HEK293 (cell line): ENCODE results near the gene HBP1.

Source experiments
- BCL11A ChIP-seq: fragments of 450-650 bp; formaldehyde crosslinking; IDR thresholded peaks from 2 replicates; pipeline ENCODE4 v1.5.1; 2016; ENCODE audit warnings: low read depth, missing biosample characterization, missing genetic modification characterization
- EGR2 ChIP-seq: fragments of 450-650 bp; formaldehyde crosslinking; IDR thresholded peaks from 2 replicates; pipeline ENCODE4 v1.5.1; 2016; ENCODE audit warnings: low read depth, missing biosample characterization, missing genetic modification characterization
- GLI2 ChIP-seq: fragments of 450-650 bp; formaldehyde crosslinking; IDR thresholded peaks from 2 replicates; pipeline ENCODE4; 2017; ENCODE audit warnings: missing biosample characterization, missing genetic modification characterization, low read depth, borderline replicate concordance
- GLI4 ChIP-seq: fragments of 450-650 bp; formaldehyde crosslinking; IDR thresholded peaks from 2 replicates; pipeline ENCODE4 v1.5.1; 2016; ENCODE audit warnings: missing biosample characterization, missing genetic modification characterization
- IKZF3 ChIP-seq: fragments of 450-650 bp; IDR thresholded peaks from 2 replicates; pipeline ENCODE4 v1.5.0; 2018; ENCODE audit warnings: missing biosample characterization, mild to moderate bottlenecking, missing genetic modification characterization, moderate library complexity
- KLF16 ChIP-seq: fragments of 450-650 bp; formaldehyde crosslinking; IDR thresholded peaks from 2 replicates; pipeline ENCODE4 v1.5.1; 2017; ENCODE audit warnings: missing biosample characterization, missing genetic modification characterization
- MZF1 ChIP-seq: fragments of 450-650 bp; formaldehyde crosslinking; IDR thresholded peaks from 2 replicates; pipeline ENCODE4 v1.5.1; 2017; ENCODE audit warnings: missing biosample characterization, missing genetic modification characterization, borderline replicate concordance
- SCRT1 ChIP-seq: fragments of 450-650 bp; formaldehyde crosslinking; IDR thresholded peaks from 2 replicates; pipeline ENCODE4 v1.5.1; 2016; ENCODE audit warnings: missing biosample characterization, missing genetic modification characterization, borderline replicate concordance
- SP2 ChIP-seq: fragments of 450-650 bp; formaldehyde crosslinking; IDR thresholded peaks from 2 replicates; pipeline ENCODE4 v1.5.1; 2016; ENCODE audit warnings: missing biosample characterization, missing genetic modification characterization
- ZBTB1 ChIP-seq: fragments of 450-650 bp; formaldehyde crosslinking; IDR thresholded peaks from 2 replicates; pipeline ENCODE4 v1.5.1; 2016; ENCODE audit warnings: missing biosample characterization, missing genetic modification characterization
- ZEB2 ChIP-seq: fragments of 450-650 bp; formaldehyde crosslinking; IDR thresholded peaks from 2 replicates; pipeline ENCODE4 v1.5.1; 2016; ENCODE audit warnings: missing biosample characterization, missing genetic modification characterization
- ZFP69B ChIP-seq: fragments of 450-650 bp; formaldehyde crosslinking; IDR thresholded peaks from 2 replicates; pipeline ENCODE4 v1.5.1; 2016; ENCODE audit warnings: missing biosample characterization, missing genetic modification characterization
- ZIC2 ChIP-seq: fragments of 450-650 bp; formaldehyde crosslinking; IDR thresholded peaks from 2 replicates; pipeline ENCODE4 v1.5.1; 2016; ENCODE audit warnings: missing biosample characterization, missing genetic modification characterization
- ZNF10 ChIP-seq: fragments of 450-650 bp; formaldehyde crosslinking; IDR thresholded peaks from 2 replicates; pipeline ENCODE4 v1.5.1; 2017; ENCODE audit warnings: missing biosample characterization, missing genetic modification characterization
- ZNF394 ChIP-seq: fragments of 450-650 bp; formaldehyde crosslinking; IDR thresholded peaks from 2 replicates; pipeline ENCODE4 v1.5.1; 2016; ENCODE audit warnings: missing biosample characterization, missing genetic modification characterization, mild to moderate bottlenecking, moderate library complexity, borderline replicate concordance
- ZNF501 ChIP-seq: fragments of 450-650 bp; formaldehyde crosslinking; IDR thresholded peaks from 2 replicates; pipeline ENCODE4 v1.5.1; 2016; ENCODE audit warnings: missing biosample characterization, missing genetic modification characterization
- ZNF549 ChIP-seq: fragments of 450-650 bp; IDR thresholded peaks from 2 replicates; pipeline ENCODE4 v1.5.1; 2018; ENCODE audit warnings: missing biosample characterization, missing genetic modification characterization, mild to moderate bottlenecking, inconsistent platforms, moderate library complexity
- TF ChIP-seq, protein P1 (sequence below): IDR thresholded peaks from 2 replicates; pipeline ENCODE4 v1.6.1; 2011; ENCODE audit warnings: mild to moderate bottlenecking, low read depth, low read length, borderline replicate concordance
- TF ChIP-seq, protein P2 (sequence below): fragments of 450-650 bp; formaldehyde crosslinking; IDR thresholded peaks from 2 replicates; pipeline ENCODE4 v1.5.1; 2016; ENCODE audit warnings: missing biosample characterization, missing genetic modification characterization
- TF ChIP-seq, protein P3 (sequence below): fragments of 450-650 bp; formaldehyde crosslinking; IDR thresholded peaks from 2 replicates; pipeline ENCODE4 v1.5.1; 2016; ENCODE audit warnings: missing biosample characterization, missing genetic modification characterization
- TF ChIP-seq, protein P4 (sequence below): fragments of 450-650 bp; formaldehyde crosslinking; IDR thresholded peaks from 2 replicates; pipeline ENCODE4 v1.5.1; 2017; ENCODE audit warnings: missing biosample characterization, missing genetic modification characterization
- TF ChIP-seq, protein P5 (sequence below): fragments of 450-650 bp; formaldehyde crosslinking; IDR thresholded peaks from 2 replicates; pipeline ENCODE4 v1.5.1; 2017; ENCODE audit warnings: missing biosample characterization, missing genetic modification characterization
- TF ChIP-seq, protein P6 (sequence below): fragments of 450-650 bp; formaldehyde crosslinking; IDR thresholded peaks from 2 replicates; pipeline ENCODE4 v1.5.1; 2016; ENCODE audit warnings: missing biosample characterization, missing genetic modification characterization

The HBP1 gene

DNA sequence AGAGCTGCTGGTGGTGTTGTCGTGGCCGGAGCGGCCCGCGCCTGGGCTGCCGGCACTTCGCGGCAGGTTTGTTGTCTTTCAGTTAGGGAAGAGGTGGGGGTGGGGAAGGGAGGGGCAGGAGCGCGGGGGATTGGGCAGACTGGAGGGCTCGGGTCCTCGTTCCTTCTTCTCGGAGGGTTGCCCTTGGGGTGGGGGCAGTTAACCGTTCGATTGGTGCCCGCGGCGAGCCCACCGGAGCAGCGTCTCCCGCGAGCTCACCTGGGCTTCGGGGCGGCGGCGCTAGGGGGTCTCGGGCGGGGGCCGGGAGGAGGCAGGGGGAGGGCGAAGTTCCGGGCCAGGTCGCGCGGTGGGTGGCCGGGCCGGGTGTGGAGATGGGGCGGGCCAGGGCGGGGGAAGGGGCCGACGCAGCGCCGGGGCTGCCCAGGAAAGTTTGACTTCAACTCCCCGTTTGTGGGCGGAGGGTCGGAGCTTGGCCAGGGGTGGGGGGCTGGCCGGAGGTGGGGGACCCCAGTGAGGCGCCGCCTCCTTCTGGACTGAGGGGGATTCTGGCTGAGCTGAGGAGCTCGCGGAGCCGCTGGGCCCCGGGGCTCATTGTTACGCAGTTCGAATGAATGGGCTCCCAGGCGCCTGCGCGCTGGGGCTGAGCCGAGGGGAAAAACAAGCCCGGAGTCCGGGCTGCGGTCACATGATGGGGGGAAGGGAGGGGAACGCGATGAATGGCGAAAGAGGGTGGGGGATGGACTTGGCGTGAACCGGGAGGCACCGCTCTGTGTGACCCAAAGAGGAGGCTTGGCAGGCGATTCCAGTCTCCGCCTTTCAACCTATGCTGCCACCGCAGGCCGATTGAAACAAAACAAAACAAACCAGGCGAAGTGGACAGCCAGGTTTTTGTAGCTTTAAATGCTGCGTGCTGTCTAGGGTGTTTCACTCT lies 582 bp downstream of the HBP1 start (continued):
- TF ChIP-seq ZBTB1 (tag by site-specific recombination) (no peak), ZIC2 (tag by site-specific recombination) (peak; percentile 46; the same call in 1 of the 2 replicates), MZF1 (peak; percentile 27; the same call in 1 of the 2 replicates), BCL11A (tag by site-specific recombination) (peak; percentile 87), EGR2 (tag by site-specific recombination) (0 out of 2 replicates have a peak, but pooled peaks have one; percentile 3), SP2 (tag by site-specific recombination) (peak; percentile 77), ZNF10 (0 out of 2 replicates have a peak, but pooled peaks have one; percentile 5), ZFP69B (tag by site-specific recombination) (peak; percentile 84), ZNF394 (tag by site-specific recombination) (peak; percentile 54), ZNF549 (tag by site-specific recombination) (no peak), ZEB2 (tag by site-specific recombination) (peak; percentile 88), SCRT1 (tag by site-specific recombination) (no peak), IKZF3 (peak; percentile 50; the same call in 1 of the 2 replicates), KLF16 (peak; percentile 81), GLI2 (tag by site-specific recombination) (no peak), GLI4 (tag by site-specific recombination) (peak; percentile 58; the same call in 1 of the 2 replicates), ZNF501 (tag by site-specific recombination) (peak; percentile 41; the same call in 1 of the 2 replicates)
- TF ChIP-seq, protein P1, sequence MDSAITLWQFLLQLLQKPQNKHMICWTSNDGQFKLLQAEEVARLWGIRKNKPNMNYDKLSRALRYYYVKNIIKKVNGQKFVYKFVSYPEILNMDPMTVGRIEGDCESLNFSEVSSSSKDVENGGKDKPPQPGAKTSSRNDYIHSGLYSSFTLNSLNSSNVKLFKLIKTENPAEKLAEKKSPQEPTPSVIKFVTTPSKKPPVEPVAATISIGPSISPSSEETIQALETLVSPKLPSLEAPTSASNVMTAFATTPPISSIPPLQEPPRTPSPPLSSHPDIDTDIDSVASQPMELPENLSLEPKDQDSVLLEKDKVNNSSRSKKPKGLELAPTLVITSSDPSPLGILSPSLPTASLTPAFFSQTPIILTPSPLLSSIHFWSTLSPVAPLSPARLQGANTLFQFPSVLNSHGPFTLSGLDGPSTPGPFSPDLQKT: no peak
- TF ChIP-seq, protein P2, sequence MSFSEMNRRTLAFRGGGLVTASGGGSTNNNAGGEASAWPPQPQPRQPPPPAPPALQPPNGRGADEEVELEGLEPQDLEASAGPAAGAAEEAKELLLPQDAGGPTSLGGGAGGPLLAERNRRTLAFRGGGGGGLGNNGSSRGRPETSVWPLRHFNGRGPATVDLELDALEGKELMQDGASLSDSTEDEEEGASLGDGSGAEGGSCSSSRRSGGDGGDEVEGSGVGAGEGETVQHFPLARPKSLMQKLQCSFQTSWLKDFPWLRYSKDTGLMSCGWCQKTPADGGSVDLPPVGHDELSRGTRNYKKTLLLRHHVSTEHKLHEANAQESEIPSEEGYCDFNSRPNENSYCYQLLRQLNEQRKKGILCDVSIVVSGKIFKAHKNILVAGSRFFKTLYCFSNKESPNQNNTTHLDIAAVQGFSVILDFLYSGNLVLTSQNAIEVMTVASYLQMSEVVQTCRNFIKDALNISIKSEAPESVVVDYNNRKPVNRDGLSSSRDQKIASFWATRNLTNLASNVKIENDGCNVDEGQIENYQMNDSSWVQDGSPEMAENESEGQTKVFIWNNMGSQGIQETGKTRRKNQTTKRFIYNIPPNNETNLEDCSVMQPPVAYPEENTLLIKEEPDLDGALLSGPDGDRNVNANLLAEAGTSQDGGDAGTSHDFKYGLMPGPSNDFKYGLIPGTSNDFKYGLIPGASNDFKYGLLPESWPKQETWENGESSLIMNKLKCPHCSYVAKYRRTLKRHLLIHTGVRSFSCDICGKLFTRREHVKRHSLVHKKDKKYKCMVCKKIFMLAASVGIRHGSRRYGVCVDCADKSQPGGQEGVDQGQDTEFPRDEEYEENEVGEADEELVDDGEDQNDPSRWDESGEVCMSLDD (tag by site-specific recombination): peak; percentile 75
- TF ChIP-seq, protein P3, sequence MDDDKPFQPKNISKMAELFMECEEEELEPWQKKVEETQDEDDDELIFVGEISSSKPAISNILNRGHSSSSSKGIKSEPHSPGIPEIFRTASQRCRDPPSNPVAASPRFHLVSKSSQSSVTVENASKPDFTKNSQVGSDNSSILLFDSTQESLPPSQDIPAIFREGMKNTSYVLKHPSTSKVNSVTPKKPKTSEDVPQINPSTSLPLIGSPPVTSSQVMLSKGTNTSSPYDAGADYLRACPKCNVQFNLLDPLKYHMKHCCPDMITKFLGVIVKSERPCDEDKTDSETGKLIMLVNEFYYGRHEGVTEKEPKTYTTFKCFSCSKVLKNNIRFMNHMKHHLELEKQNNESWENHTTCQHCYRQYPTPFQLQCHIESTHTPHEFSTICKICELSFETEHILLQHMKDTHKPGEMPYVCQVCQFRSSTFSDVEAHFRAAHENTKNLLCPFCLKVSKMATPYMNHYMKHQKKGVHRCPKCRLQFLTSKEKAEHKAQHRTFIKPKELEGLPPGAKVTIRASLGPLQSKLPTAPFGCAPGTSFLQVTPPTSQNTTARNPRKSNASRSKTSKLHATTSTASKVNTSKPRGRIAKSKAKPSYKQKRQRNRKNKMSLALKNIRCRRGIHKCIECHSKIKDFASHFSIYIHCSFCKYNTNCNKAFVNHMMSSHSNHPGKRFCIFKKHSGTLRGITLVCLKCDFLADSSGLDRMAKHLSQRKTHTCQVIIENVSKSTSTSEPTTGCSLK: no peak
- TF ChIP-seq, protein P4, sequence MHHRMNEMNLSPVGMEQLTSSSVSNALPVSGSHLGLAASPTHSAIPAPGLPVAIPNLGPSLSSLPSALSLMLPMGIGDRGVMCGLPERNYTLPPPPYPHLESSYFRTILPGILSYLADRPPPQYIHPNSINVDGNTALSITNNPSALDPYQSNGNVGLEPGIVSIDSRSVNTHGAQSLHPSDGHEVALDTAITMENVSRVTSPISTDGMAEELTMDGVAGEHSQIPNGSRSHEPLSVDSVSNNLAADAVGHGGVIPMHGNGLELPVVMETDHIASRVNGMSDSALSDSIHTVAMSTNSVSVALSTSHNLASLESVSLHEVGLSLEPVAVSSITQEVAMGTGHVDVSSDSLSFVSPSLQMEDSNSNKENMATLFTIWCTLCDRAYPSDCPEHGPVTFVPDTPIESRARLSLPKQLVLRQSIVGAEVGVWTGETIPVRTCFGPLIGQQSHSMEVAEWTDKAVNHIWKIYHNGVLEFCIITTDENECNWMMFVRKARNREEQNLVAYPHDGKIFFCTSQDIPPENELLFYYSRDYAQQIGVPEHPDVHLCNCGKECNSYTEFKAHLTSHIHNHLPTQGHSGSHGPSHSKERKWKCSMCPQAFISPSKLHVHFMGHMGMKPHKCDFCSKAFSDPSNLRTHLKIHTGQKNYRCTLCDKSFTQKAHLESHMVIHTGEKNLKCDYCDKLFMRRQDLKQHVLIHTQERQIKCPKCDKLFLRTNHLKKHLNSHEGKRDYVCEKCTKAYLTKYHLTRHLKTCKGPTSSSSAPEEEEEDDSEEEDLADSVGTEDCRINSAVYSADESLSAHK (tag by site-specific recombination): peak; percentile 57; the same call in 1 of the 2 replicates
- TF ChIP-seq, protein P5, sequence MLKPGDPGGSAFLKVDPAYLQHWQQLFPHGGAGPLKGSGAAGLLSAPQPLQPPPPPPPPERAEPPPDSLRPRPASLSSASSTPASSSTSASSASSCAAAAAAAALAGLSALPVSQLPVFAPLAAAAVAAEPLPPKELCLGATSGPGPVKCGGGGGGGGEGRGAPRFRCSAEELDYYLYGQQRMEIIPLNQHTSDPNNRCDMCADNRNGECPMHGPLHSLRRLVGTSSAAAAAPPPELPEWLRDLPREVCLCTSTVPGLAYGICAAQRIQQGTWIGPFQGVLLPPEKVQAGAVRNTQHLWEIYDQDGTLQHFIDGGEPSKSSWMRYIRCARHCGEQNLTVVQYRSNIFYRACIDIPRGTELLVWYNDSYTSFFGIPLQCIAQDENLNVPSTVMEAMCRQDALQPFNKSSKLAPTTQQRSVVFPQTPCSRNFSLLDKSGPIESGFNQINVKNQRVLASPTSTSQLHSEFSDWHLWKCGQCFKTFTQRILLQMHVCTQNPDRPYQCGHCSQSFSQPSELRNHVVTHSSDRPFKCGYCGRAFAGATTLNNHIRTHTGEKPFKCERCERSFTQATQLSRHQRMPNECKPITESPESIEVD (tag by site-specific recombination): peak; percentile 29; the same call in 1 of the 2 replicates
- TF ChIP-seq, protein P6, sequence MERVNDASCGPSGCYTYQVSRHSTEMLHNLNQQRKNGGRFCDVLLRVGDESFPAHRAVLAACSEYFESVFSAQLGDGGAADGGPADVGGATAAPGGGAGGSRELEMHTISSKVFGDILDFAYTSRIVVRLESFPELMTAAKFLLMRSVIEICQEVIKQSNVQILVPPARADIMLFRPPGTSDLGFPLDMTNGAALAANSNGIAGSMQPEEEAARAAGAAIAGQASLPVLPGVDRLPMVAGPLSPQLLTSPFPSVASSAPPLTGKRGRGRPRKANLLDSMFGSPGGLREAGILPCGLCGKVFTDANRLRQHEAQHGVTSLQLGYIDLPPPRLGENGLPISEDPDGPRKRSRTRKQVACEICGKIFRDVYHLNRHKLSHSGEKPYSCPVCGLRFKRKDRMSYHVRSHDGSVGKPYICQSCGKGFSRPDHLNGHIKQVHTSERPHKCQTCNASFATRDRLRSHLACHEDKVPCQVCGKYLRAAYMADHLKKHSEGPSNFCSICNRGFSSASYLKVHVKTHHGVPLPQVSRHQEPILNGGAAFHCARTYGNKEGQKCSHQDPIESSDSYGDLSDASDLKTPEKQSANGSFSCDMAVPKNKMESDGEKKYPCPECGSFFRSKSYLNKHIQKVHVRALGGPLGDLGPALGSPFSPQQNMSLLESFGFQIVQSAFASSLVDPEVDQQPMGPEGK: peak; percentile 91
